ENCODE results near the gene HDAC8. TPM values are rescaled to one million over a fixed set of nuclear protein-coding genes. Genes with fewer than 3 reads are reported as not detected.

The HDAC8 gene
- total and polyA plus RNA-seq, 2 experiments from 2014 or later, result 36.6 to 40.3 TPM

DNA sequence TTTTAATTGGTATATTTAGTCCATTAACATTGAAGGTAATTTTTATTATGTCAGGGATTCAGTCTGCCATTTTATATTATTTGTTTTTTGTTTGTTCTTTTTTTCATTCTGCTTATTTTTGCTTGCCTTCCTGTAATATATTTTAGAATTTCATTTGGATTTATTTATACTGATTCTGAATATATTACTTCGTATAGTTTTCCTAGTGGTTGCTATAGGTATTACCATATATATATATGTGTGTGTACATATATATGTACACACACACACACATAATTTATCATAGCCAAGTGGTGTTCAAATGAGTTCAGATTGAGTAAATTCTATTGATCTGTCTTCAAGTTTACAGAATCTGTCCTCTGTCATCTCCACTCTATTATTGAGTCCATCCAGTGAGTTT lies 278.1 kb downstream of the HDAC8 start:
- no peak for DNase-seq (ENCODE audit: low read depth in 1 of 2, low spot score in 1 of 2)
- Histone ChIP-seq H3K4me3 (no peak overlapping the region), H3K27ac (no peak overlapping the region), H3K9me3 (ENCODE audit: low read depth) (no peaks in the 10 kb centered on the region), H3K27me3 (no peaks in the 10 kb centered on the region), H3K4me1 (ENCODE audit: low read depth) (no peaks in the 10 kb centered on the region), H3K36me3 (no peaks in the 10 kb centered on the region)
- no peak for TF ChIP-seq CTCF (IDR thresholded peaks at IDR 0.05; ENCODE audit: low read depth, low read length)

DNA sequence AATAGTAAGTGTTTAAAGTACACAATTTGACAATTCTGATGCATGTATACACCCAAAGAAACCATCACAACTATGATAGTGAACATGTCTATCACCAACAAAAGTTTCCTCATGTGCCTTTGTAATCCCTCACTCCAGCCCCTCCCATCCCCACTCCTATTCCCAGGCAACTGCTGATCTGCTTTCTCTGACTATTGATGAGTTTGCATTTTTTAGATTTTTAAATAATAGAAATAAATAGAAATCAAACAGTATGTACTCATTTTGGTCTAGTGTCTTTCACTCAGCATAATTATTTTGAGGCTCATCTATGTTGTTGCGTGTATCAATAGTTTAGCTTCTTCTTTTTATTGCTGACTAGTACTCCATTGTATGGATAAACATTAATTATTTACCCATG lies 290.3 kb downstream of the HDAC8 start:
- no peaks in the 10 kb centered on the region for H3K4me1 ChIP-seq (ENCODE audit: low read depth)
- no peak overlapping the region for H3K27ac ChIP-seq
- no peaks in the 10 kb centered on the region for H3K27me3 ChIP-seq
- no peaks in the 10 kb centered on the region for H3K36me3 ChIP-seq
- no peak for TF ChIP-seq CTCF (IDR thresholded peaks at IDR 0.05; ENCODE audit: low read depth, low read length)
- H3K4me3 ChIP-seq, result no peak overlapping the region
- DNase-seq (ENCODE audit: low read depth in 1 of 2, low spot score in 1 of 2), result no peak
- no peaks in the 10 kb centered on the region for H3K9me3 ChIP-seq (ENCODE audit: low read depth)

GRCh38 chrX:72280321-72280845 lies 292.3 kb downstream of the HDAC8 start:
- TF ChIP-seq CTCF (IDR thresholded peaks at IDR 0.05; ENCODE audit: low read depth, low read length), result no peak
- no peak for DNase-seq (ENCODE audit: low read depth in 1 of 2, low spot score in 1 of 2)
- no peaks in the 10 kb centered on the region for H3K36me3 ChIP-seq
- no peak overlapping the region for H3K27ac ChIP-seq
- no peaks in the 10 kb centered on the region for H3K4me1 ChIP-seq (ENCODE audit: low read depth)
- no peaks in the 10 kb centered on the region for H3K27me3 ChIP-seq
- no peak overlapping the region for H3K4me3 ChIP-seq
- H3K9me3 ChIP-seq (ENCODE audit: low read depth), result no peaks in the 10 kb centered on the region

Other genes with a start within 250 kb of the HDAC8 start
- 5.2 and 10.9 TPM in 2 replicates for gene PHKA1, start 141.5 kb upstream of the HDAC8 start, total RNA-seq
- 4.1 and 9.3 TPM in 2 replicates for gene PHKA1, start 141.5 kb upstream of the HDAC8 start, polyA plus RNA-seq
- 0.74 and 0.92 TPM in 2 replicates for gene DMRTC1B, start 204.0 kb upstream of the HDAC8 start, total RNA-seq
- 1.9 and 2.1 TPM in 2 replicates for gene DMRTC1B, start 204.0 kb upstream of the HDAC8 start, polyA plus RNA-seq
- gene FAM236B, start 209.8 kb upstream of the HDAC8 start, total RNA-seq, result not detected in 2 replicates
- not detected in 2 replicates for gene FAM236B, start 209.8 kb upstream of the HDAC8 start, polyA plus RNA-seq
- gene FAM236D, start 235.4 kb upstream of the HDAC8 start, total RNA-seq, result not detected in 2 replicates
- gene FAM236D, start 235.4 kb upstream of the HDAC8 start, polyA plus RNA-seq, result not detected in 2 replicates

All from cardiac muscle cell (in vitro differentiated cells and primary cell).